Astrocyte (in vitro differentiated cells and primary cell): Measurements from ENCODE around the gene CNPY2. TPM values are rescaled to one million over a fixed set of nuclear protein-coding genes. Genes with fewer than 3 reads are reported as not detected.

ENCODE experiments used
- DNase-seq: peaks from one replicate; pipeline ENCODE4 v3.0.0-alpha.2; 2010; ENCODE audit warnings: low read depth
- FAIRE-seq: peaks from 2 replicates; lab custom pipeline; 2011; peaks lifted over from hg19 to GRCh38; lab: Jason Lieb, UNC
- H2AFZ ChIP-seq: 2 replicates; pipeline ENCODE4 v1.6.0; 2012; ENCODE audit warnings: low read depth, low read length, inconsistent platforms
- H3K27ac ChIP-seq: 2 replicates; pipeline ENCODE4 v1.5.1; 2011; ENCODE audit warnings: low read depth, low read length, inconsistent platforms
- H3K27me3 ChIP-seq: 2 replicates; pipeline ENCODE4 v1.6.0; 2011; ENCODE audit warnings: low read length, inconsistent platforms; ENCODE audit not compliant: insufficient read depth
- H3K36me3 ChIP-seq: 2 replicates; pipeline ENCODE4 v1.5.1; 2011; ENCODE audit warnings: low read length, inconsistent platforms; ENCODE audit not compliant: insufficient read depth
- H3K4me1 ChIP-seq: 2 replicates; pipeline ENCODE4 v1.5.1; 2011; ENCODE audit warnings: low read length, inconsistent platforms; ENCODE audit not compliant: insufficient read depth
- H3K4me2 ChIP-seq: 2 replicates; pipeline ENCODE4 v1.6.0; 2012; ENCODE audit warnings: low read length, inconsistent platforms
- H3K4me3 ChIP-seq: 2 replicates; pipeline ENCODE4 v1.5.1; 2011; ENCODE audit warnings: low read depth, mild to moderate bottlenecking, low read length, inconsistent platforms; ENCODE audit not compliant: insufficient read depth
- H3K79me2 ChIP-seq: 2 replicates; pipeline ENCODE4 v1.6.0; 2012; ENCODE audit warnings: mild to moderate bottlenecking, low read length, inconsistent platforms; ENCODE audit not compliant: insufficient read depth
- H3K9ac ChIP-seq: 2 replicates; pipeline ENCODE4 v1.6.0; 2012; ENCODE audit warnings: mild to moderate bottlenecking, low read length, inconsistent platforms
- H3K9me3 ChIP-seq: 2 replicates; pipeline ENCODE4 v1.5.1; 2012; ENCODE audit warnings: low read depth, mild to moderate bottlenecking, low read length, inconsistent platforms; ENCODE audit not compliant: insufficient read depth
- H4K20me1 ChIP-seq: 2 replicates; pipeline ENCODE4 v1.6.0; 2012; ENCODE audit warnings: low read length, inconsistent platforms; ENCODE audit not compliant: insufficient read depth
- H3K27ac Mint-ChIP-seq: one replicate; pipeline ENCODE4 v1.8.0; 2021; ENCODE audit warnings: mild to moderate bottlenecking, mixed read lengths; ENCODE audit not compliant: unreplicated experiment
- H3K27me3 Mint-ChIP-seq: one replicate; pipeline ENCODE4 v1.8.0; 2021; ENCODE audit warnings: low read depth, mixed read lengths; ENCODE audit not compliant: unreplicated experiment
- H3K36me3 Mint-ChIP-seq: one replicate; pipeline ENCODE4 v1.8.0; 2021; ENCODE audit warnings: low read depth, mixed read lengths; ENCODE audit not compliant: unreplicated experiment
- H3K4me1 Mint-ChIP-seq: one replicate; pipeline ENCODE4 v1.8.0; 2021; ENCODE audit warnings: low read depth, mixed read lengths; ENCODE audit not compliant: unreplicated experiment
- H3K4me3 Mint-ChIP-seq: one replicate; pipeline ENCODE4 v1.8.0; 2021; ENCODE audit warnings: mild to moderate bottlenecking, moderate library complexity, mixed read lengths; ENCODE audit not compliant: unreplicated experiment
- H3K9me3 Mint-ChIP-seq: one replicate; pipeline ENCODE4 v1.8.0; 2021; ENCODE audit warnings: mild to moderate bottlenecking, mixed read lengths; ENCODE audit not compliant: unreplicated experiment
- EZH2 ChIP-seq: IDR thresholded peaks from 2 replicates; pipeline ENCODE4 v1.6.1; 2012; ENCODE audit warnings: mild to moderate bottlenecking, low read length, inconsistent platforms; ENCODE audit not compliant: insufficient read depth
- total RNA-seq: library from RNA; stranded (reverse); gene quantifications from 2 replicates; pipeline ENCODE4 v1.2.1, GENCODE V29; 2021
- TF ChIP-seq, protein P1 (sequence below): IDR thresholded peaks from 2 replicates; pipeline ENCODE4 v1.5.1; 2011; ENCODE audit warnings: low read depth, mild to moderate bottlenecking, inconsistent platforms, low read length, moderate library complexity; ENCODE audit not compliant: insufficient read depth

CNPY2 gene
- total RNA-seq, 1 donor from 2014 or later, result 187 TPM

DNA sequence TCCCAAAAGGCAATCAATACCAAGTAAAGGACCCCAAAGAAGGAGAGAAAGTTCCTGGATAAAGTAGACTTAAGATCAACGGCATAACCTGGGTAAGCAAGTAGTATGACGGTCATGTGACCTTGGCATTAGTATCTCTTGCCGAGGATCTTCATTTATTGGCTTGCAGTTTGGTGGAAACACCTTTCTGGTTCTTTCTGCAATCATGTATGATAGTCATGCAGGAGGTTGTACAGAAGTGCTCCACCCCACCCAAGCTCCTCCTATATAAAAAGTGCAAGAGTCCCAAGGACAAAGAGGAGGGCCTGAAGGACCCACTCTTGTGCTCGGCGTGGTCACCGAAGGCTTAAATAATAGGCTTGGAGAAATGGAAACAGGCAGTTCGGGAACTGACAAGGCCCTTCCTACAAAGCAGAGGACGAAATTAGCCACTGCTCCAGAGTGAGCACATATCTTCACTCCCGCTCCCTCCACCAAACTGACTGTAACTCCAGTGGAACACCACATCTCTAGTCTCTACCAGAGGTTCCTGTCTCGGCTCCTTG is 16.4 kb downstream of the CNPY2 start:
- peaks cover 69% of the 10 kb centered on the region for H3K79me2 ChIP-seq
- H2AFZ ChIP-seq, result peak overlapping the region; percentile 22
- H3K36me3 Mint-ChIP-seq, result peaks cover 4% of the 10 kb centered on the region
- H3K9me3 ChIP-seq, result no peaks in the 10 kb centered on the region
- DNase-seq (peak; percentile 5), FAIRE-seq (no peak)
- H3K27ac Mint-ChIP-seq, result peak overlapping the region; percentile 72
- peak overlapping the region; percentile 95 for H3K4me3 Mint-ChIP-seq
- peaks cover 13% of the 10 kb centered on the region for H3K4me1 Mint-ChIP-seq
- no peaks in the 10 kb centered on the region for H3K27me3 ChIP-seq
- H3K4me1 ChIP-seq, result peaks cover 19% of the 10 kb centered on the region
- TF ChIP-seq EZH2, result no peak
- TF ChIP-seq, protein P1, sequence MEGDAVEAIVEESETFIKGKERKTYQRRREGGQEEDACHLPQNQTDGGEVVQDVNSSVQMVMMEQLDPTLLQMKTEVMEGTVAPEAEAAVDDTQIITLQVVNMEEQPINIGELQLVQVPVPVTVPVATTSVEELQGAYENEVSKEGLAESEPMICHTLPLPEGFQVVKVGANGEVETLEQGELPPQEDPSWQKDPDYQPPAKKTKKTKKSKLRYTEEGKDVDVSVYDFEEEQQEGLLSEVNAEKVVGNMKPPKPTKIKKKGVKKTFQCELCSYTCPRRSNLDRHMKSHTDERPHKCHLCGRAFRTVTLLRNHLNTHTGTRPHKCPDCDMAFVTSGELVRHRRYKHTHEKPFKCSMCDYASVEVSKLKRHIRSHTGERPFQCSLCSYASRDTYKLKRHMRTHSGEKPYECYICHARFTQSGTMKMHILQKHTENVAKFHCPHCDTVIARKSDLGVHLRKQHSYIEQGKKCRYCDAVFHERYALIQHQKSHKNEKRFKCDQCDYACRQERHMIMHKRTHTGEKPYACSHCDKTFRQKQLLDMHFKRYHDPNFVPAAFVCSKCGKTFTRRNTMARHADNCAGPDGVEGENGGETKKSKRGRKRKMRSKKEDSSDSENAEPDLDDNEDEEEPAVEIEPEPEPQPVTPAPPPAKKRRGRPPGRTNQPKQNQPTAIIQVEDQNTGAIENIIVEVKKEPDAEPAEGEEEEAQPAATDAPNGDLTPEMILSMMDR, result no peak
- H3K9me3 Mint-ChIP-seq, result no peaks in the 10 kb centered on the region
- H3K27ac ChIP-seq, result peak overlapping the region; percentile 63
- H3K4me2 ChIP-seq, result peak overlapping the region; percentile 96
- no peaks in the 10 kb centered on the region for H3K27me3 Mint-ChIP-seq
- peaks cover 35% of the 10 kb centered on the region for H4K20me1 ChIP-seq
- H3K9ac ChIP-seq, result peak overlapping the region; percentile 87
- H3K36me3 ChIP-seq, result peaks cover 5% of the 10 kb centered on the region
- peak overlapping the region; percentile 92 for H3K4me3 ChIP-seq

DNA sequence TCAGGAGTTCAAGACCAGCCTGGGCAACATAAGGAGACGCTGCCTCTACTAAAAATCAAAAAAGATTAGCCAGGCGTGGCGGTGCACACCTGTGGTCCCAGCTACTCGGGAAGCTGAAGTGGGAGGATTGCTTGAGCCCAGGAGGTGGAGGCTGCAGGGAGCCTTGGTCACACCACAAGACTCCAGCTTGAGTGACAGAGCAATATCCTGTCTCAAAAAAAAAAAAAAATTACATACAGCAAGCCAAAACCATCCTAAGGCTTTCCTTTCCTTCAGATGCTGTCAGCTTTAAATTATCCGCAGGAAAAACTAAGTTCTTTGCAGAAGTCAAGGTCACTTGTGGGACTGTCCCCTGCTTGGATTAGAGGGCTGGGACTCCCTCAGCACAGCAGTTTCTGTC is 17.0 kb downstream of the CNPY2 start:
- Histone ChIP-seq H3K9ac (peak overlapping the region; percentile 87), H3K4me3 (peak overlapping the region; percentile 92), H2AFZ (no peak overlapping the region), H3K9me3 (no peaks in the 10 kb centered on the region), H3K4me1 (peaks cover 19% of the 10 kb centered on the region), H3K36me3 (peaks cover 5% of the 10 kb centered on the region), H3K79me2 (peaks cover 75% of the 10 kb centered on the region), H3K27me3 (no peaks in the 10 kb centered on the region), H4K20me1 (peaks cover 38% of the 10 kb centered on the region), H3K27ac (no peak overlapping the region), H3K4me2 (peak overlapping the region; percentile 96)
- peaks cover 4% of the 10 kb centered on the region for H3K36me3 Mint-ChIP-seq
- H3K4me1 Mint-ChIP-seq, result peaks cover 13% of the 10 kb centered on the region
- no peaks in the 10 kb centered on the region for H3K27me3 Mint-ChIP-seq
- DNase-seq (no peak), FAIRE-seq (no peak)
- no peaks in the 10 kb centered on the region for H3K9me3 Mint-ChIP-seq
- peak overlapping the region; percentile 62 for H3K27ac Mint-ChIP-seq
- TF ChIP-seq, protein P1, result no peak
- TF ChIP-seq EZH2, result no peak
- H3K4me3 Mint-ChIP-seq, result peak overlapping the region; percentile 95

DNA sequence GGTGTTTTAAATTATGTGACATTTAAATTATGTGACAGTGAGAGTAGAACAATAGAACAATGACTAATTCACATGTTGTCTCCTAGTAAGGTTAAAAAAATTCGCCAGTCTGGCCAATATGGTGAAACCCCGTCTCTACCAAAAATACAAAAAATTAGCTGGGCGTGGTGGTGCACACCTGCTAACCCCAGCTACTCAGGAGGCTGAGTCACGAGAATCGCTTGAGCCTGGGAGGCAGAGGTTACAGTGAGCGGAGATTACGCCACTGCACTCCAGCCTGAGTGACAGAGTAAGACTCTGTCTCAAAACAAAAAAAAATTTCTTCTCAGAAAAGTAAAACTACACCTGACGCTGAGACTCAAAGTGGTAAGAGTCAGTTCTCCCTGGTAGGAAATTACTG is 18.4 kb downstream of the CNPY2 start:
- Mint-ChIP-seq H3K4me3 (peak overlapping the region; percentile 54), H3K27me3 (no peaks in the 10 kb centered on the region), H3K27ac (no peak overlapping the region), H3K4me1 (peaks cover 13% of the 10 kb centered on the region), H3K9me3 (no peaks in the 10 kb centered on the region), H3K36me3 (peaks cover 4% of the 10 kb centered on the region)
- TF ChIP-seq EZH2, result no peak
- TF ChIP-seq, protein P1, result no peak
- Histone ChIP-seq H3K4me1 (peaks cover 19% of the 10 kb centered on the region), H3K27ac (no peak overlapping the region), H3K4me2 (peak overlapping the region; percentile 96), H3K36me3 (peaks cover 8% of the 10 kb centered on the region), H4K20me1 (peaks cover 46% of the 10 kb centered on the region), H3K9ac (no peak overlapping the region), H3K79me2 (peaks cover 87% of the 10 kb centered on the region), H3K4me3 (no peak overlapping the region), H3K27me3 (no peaks in the 10 kb centered on the region), H3K9me3 (no peaks in the 10 kb centered on the region), H2AFZ (no peak overlapping the region)
- no peak for FAIRE-seq
- DNase-seq, result no peak
